ENCODE measurements around the gene MCM9. TPM values are rescaled to one million over a fixed set of nuclear protein-coding genes. Genes with fewer than 3 reads are reported as not detected.

MCM9 gene
- total RNA-seq, 4 donors from 2014 or later: 3.5 to 6.9 (median 5.0) TPM

DNA sequence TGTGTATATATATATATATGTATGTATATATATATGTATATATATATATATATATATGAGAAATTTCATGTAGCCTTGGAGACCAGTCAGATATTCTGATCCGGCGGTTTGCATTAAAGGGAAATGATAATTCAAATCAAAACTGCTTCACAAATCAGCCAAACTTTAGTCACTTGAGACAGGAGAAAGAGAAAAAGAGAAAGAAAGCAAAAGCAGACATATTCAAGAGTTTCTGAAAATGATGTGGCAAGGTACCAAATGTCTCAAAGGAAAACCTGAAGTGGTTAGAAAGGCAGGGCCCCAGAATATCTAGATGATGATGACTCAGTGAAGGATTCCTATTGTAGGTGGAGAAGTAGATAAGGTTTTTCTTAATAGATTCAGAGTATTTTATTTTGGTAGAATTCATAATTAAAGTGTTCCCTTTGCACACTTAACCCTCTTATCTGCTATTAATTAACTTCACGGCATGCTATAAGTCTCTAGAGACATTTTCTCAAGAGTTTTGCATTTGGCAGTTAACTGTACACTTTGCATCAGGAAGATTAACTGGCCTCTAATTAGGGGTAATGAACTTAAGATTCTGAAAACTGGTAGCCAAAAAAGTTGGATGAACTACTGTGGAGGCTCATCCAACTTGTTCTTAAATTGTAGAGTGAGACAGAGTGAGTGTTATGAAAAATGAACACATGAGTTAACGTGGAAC is 91.1 kb downstream of the MCM9 start:
- no peak for DNase-seq
- intact Hi-C loops (cut with DNase I; ENCODE audit: low total_unique reads) (no loop called here), in situ Hi-C loops (cut with MboI; ENCODE audit: low sequenced_read_pairs in 4 of 4) (no loop called here)
- no peaks in the 10 kb centered on the region for H3K9me3 ChIP-seq
- H3K27me3 ChIP-seq: no peaks in the 10 kb centered on the region
- H3K27ac ChIP-seq: no peak overlapping the region
- TF ChIP-seq, protein P1, sequence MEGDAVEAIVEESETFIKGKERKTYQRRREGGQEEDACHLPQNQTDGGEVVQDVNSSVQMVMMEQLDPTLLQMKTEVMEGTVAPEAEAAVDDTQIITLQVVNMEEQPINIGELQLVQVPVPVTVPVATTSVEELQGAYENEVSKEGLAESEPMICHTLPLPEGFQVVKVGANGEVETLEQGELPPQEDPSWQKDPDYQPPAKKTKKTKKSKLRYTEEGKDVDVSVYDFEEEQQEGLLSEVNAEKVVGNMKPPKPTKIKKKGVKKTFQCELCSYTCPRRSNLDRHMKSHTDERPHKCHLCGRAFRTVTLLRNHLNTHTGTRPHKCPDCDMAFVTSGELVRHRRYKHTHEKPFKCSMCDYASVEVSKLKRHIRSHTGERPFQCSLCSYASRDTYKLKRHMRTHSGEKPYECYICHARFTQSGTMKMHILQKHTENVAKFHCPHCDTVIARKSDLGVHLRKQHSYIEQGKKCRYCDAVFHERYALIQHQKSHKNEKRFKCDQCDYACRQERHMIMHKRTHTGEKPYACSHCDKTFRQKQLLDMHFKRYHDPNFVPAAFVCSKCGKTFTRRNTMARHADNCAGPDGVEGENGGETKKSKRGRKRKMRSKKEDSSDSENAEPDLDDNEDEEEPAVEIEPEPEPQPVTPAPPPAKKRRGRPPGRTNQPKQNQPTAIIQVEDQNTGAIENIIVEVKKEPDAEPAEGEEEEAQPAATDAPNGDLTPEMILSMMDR (IDR thresholded peaks at IDR 0.05 in 4 of 5, conservative IDR thresholded peaks at IDR 0.05 in 1 of 5): no peak
- no peak for TF ChIP-seq POLR2A (IDR thresholded peaks at IDR 0.05)
- ATAC-seq: no peak
- H3K4me3 ChIP-seq: no peak overlapping the region
- H3K36me3 ChIP-seq: no peaks in the 10 kb centered on the region
- H3K4me1 ChIP-seq: no peaks in the 10 kb centered on the region

DNA sequence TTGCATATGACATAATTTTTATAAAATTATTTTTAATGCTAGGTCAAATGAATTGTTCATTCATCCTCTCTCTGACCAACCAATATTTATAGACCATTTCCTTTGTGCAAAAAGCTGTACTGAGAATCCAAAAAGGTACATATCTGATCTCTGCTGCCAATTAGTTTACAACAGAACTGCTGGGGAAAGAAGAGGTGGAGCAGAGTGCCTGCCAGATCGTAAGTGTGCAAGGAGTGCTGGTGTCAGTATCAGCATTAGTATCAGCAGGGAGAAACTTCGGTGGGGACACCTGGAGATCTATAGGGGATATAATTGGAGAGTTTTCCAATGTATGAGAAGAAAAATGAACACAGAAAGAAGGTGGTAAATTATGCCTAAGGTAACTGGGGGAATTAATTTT is 104.3 kb downstream of the MCM9 start:
- H3K27ac ChIP-seq: no peak overlapping the region
- in situ Hi-C loops (cut with MboI; ENCODE audit: low sequenced_read_pairs in 4 of 4): no loop called here

DNA sequence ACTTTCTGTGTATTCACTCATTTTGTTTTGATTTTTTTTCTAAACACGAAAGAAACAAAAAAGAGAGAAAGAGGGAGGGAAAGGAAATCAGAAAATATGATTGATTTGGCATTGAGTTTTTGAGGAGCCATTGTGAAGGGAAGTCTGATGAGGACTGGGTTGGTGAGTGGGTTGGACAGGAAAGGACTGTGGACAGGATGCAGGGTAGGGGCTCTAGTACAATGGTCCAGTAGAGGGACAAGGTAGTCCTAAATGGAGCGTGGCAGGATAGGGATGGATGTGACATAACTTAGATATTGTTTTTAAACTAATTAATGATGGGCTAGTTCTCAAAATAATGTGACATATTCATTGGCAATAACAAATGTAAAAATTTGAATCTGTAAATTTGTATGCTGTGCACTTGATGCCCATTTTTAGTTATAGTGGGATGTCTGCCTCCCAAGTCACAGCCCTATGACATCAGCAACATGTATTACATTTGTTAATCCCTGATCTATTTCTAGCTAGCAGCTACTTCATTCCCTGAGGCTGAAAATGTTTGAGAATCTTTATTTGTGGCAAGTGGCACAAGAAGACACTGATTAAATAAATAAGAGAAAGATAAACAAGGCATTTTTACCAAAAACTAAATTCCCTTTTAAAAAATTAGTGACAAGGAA is 105.0 kb downstream of the MCM9 start:
- H3K4me3 ChIP-seq: no peak overlapping the region
- no peaks in the 10 kb centered on the region for H3K27me3 ChIP-seq
- DNase-seq: no peak
- no peak overlapping the region for H3K27ac ChIP-seq
- no peaks in the 10 kb centered on the region for H3K4me1 ChIP-seq
- no peaks in the 10 kb centered on the region for H3K9me3 ChIP-seq
- ATAC-seq: no peak
- TF ChIP-seq, protein P1 (IDR thresholded peaks at IDR 0.05 in 4 of 5, conservative IDR thresholded peaks at IDR 0.05 in 1 of 5): no peak
- TF ChIP-seq POLR2A (IDR thresholded peaks at IDR 0.05): no peak
- in situ Hi-C loops (cut with MboI; ENCODE audit: low sequenced_read_pairs in 4 of 4): no loop called here
- intact Hi-C loops (cut with DNase I; ENCODE audit: low total_unique reads): no loop called here
- H3K36me3 ChIP-seq: peaks cover 0 to 28% of the 10 kb centered on the region in 2 donors

More for the DNA sequence above, 104.3 kb downstream of the MCM9 start:
- no peak for ATAC-seq
- H3K9me3 ChIP-seq: no peaks in the 10 kb centered on the region
- peaks cover 0 to 20% of the 10 kb centered on the region in 2 donors for H3K36me3 ChIP-seq
- H3K4me3 ChIP-seq: no peak overlapping the region
- intact Hi-C loops (cut with DNase I; ENCODE audit: low total_unique reads): no loop called here
- H3K4me1 ChIP-seq: no peaks in the 10 kb centered on the region
- TF ChIP-seq, protein P1 (IDR thresholded peaks at IDR 0.05 in 4 of 5, conservative IDR thresholded peaks at IDR 0.05 in 1 of 5): no peak
- TF ChIP-seq POLR2A (IDR thresholded peaks at IDR 0.05): no peak
- DNase-seq: no peak
- no peaks in the 10 kb centered on the region for H3K27me3 ChIP-seq

DNA sequence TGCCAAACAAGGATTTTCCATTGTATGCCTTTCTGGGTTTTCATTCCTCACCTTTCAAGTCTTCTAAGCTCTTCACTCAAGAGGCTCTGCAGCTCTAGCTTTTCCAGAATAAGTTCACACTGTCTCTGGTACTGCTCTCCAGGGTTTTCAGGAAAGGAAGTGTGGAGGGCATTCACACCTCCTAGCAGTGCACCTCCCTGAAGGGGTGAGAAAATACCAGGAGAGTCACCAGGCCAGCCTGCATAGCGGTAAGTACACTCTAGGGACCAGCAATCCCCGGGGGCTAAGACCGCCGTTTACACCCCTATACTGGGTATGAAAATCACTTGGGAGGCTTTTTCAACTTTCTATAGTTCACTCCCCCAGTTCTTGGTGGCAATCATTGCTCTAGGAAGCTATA is 108.9 kb downstream of the MCM9 start:
- no peaks in the 10 kb centered on the region for H3K27me3 ChIP-seq
- ATAC-seq: no peak
- in situ Hi-C loops (cut with MboI; ENCODE audit: low sequenced_read_pairs in 4 of 4): no loop called here
- no peaks in the 10 kb centered on the region for H3K4me1 ChIP-seq
- peaks cover 0 to 45% of the 10 kb centered on the region in 2 donors for H3K36me3 ChIP-seq
- no peak overlapping the region for H3K27ac ChIP-seq
- intact Hi-C loops (cut with DNase I; ENCODE audit: low total_unique reads): no loop called here
- no peaks in the 10 kb centered on the region for H3K9me3 ChIP-seq
- no peak for DNase-seq
- H3K4me3 ChIP-seq: no peak overlapping the region
- no peak for TF ChIP-seq POLR2A (IDR thresholded peaks at IDR 0.05)
- TF ChIP-seq, protein P1 (IDR thresholded peaks at IDR 0.05 in 4 of 5, conservative IDR thresholded peaks at IDR 0.05 in 1 of 5): no peak
